Measurements from ENCODE around the gene C3orf70.

The C3orf70 gene, protein sequence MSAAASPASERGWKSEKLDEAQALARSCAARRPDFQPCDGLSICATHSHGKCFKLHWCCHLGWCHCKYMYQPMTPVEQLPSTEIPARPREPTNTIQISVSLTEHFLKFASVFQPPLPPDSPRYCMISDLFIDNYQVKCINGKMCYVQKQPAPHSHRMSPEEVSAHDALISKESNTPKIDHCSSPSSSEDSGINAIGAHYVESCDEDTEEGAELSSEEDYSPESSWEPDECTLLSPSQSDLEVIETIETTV

DNA sequence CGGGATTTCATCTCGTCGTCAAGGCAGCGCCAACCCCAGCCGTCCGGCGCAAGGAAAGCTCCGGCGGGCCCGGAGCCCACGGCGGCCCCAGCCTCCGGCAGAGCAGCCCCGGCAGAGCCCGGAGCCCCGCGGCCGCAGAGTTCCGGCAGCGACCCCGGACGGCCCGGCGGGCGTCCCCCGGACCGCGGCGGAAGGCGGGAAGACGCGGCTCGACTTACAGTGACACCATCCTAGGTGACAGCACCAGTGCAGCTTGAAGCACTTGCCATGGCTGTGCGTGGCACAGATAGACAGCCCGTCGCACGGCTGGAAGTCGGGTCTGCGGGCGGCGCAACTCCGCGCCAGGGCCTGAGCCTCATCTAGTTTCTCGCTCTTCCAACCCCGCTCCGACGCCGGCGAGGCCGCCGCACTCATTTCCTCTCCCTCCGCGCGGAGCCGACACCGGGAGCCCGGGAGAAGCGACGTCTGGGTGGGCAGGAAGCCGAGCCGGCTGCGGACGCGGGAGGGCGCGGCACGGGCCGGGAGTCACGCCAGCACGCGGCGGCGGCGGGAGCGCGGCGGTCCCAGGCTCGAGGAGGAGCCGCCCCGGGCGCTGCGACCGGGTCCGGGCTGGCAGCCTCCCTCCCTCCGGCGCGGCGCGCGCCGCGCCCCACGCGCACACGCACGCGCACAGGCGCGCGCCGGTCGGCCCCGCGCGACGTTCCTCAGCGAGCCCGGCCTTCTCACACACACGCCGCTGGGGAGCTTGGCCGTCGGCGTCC is at the start of gene C3orf70:
Gene C3orf70, minus strand, starts transcription at position 651 of the 761 bp plus-strand sequence. Its CDS starts 237 bp downstream, at position 414.
- Histone ChIP-seq H3K27me3 (ENCODE audit: control insufficient read depth in 1 of 2, insufficient read depth in 2 of 2, low read length in 2 of 2) (no peaks in the 10 kb centered on the region), H3K4me3 (ENCODE audit: low read length in 2 of 2) (peak within 1 kb of the TSS; percentile 85 to 88), H3K9me3 (ENCODE audit: control insufficient read depth in 2 of 2, low read length in 2 of 2) (no peaks in the 10 kb centered on the region), H3K4me1 (ENCODE audit: control insufficient read depth, insufficient read depth, low read length) (no peaks in the 10 kb centered on the region), H3K9ac (ENCODE audit: low read length in 2 of 2) (peak within 1 kb of the TSS; percentile 63 to 83), H3K36me3 (ENCODE audit: control insufficient read depth in 2 of 2, insufficient read depth in 2 of 2, low read length in 2 of 2) (no peaks in the 10 kb centered on the region), H3K27ac (ENCODE audit: low read length) (peak within 1 kb of the TSS; percentile 77)

- H3K36me3 ChIP-seq (ENCODE audit: control insufficient read depth in 2 of 2, insufficient read depth in 2 of 2, low read length in 2 of 2): peaks cover 0 to 4% of the 10 kb centered on the region in 2 donors
- H3K27ac ChIP-seq (ENCODE audit: low read length): no peak overlapping the region
- H3K27me3 ChIP-seq (ENCODE audit: control insufficient read depth in 1 of 2, insufficient read depth in 2 of 2, low read length in 2 of 2): no peaks in the 10 kb centered on the region
- no peak overlapping the region for H3K4me3 ChIP-seq (ENCODE audit: low read length in 2 of 2)
- no peaks in the 10 kb centered on the region for H3K9me3 ChIP-seq (ENCODE audit: control insufficient read depth in 2 of 2, low read length in 2 of 2)
- no peaks in the 10 kb centered on the region for H3K4me1 ChIP-seq (ENCODE audit: control insufficient read depth, insufficient read depth, low read length)
- no peak overlapping the region for H3K9ac ChIP-seq (ENCODE audit: low read length in 2 of 2)
Observed at GRCh38 chr3:185200639-185201038, 47.8 kb upstream of the C3orf70 start.

GRCh38 chr3:185199671-185200070 is 46.8 kb upstream of the C3orf70 start:
- H3K9me3 ChIP-seq (ENCODE audit: control insufficient read depth in 2 of 2, low read length in 2 of 2): no peaks in the 10 kb centered on the region
- H3K27me3 ChIP-seq (ENCODE audit: control insufficient read depth in 1 of 2, insufficient read depth in 2 of 2, low read length in 2 of 2): no peaks in the 10 kb centered on the region
- no peak overlapping the region for H3K9ac ChIP-seq (ENCODE audit: low read length in 2 of 2)
- H3K4me1 ChIP-seq (ENCODE audit: control insufficient read depth, insufficient read depth, low read length): no peaks in the 10 kb centered on the region
- H3K27ac ChIP-seq (ENCODE audit: low read length): no peak overlapping the region
- H3K36me3 ChIP-seq (ENCODE audit: control insufficient read depth in 2 of 2, insufficient read depth in 2 of 2, low read length in 2 of 2): peaks cover 0 to 4% of the 10 kb centered on the region in 2 donors
- no peak overlapping the region for H3K4me3 ChIP-seq (ENCODE audit: low read length in 2 of 2)

GRCh38 chr3:185199206-185199605 is 46.3 kb upstream of the C3orf70 start:
- Histone ChIP-seq H3K4me3 (ENCODE audit: low read length in 2 of 2) (no peak overlapping the region), H3K9me3 (ENCODE audit: control insufficient read depth in 2 of 2, low read length in 2 of 2) (no peaks in the 10 kb centered on the region), H3K9ac (ENCODE audit: low read length in 2 of 2) (no peak overlapping the region), H3K27me3 (ENCODE audit: control insufficient read depth in 1 of 2, insufficient read depth in 2 of 2, low read length in 2 of 2) (no peaks in the 10 kb centered on the region), H3K27ac (ENCODE audit: low read length) (no peak overlapping the region), H3K4me1 (ENCODE audit: control insufficient read depth, insufficient read depth, low read length) (no peaks in the 10 kb centered on the region), H3K36me3 (ENCODE audit: control insufficient read depth in 2 of 2, insufficient read depth in 2 of 2, low read length in 2 of 2) (peaks cover 0 to 4% of the 10 kb centered on the region in 2 donors)

DNA sequence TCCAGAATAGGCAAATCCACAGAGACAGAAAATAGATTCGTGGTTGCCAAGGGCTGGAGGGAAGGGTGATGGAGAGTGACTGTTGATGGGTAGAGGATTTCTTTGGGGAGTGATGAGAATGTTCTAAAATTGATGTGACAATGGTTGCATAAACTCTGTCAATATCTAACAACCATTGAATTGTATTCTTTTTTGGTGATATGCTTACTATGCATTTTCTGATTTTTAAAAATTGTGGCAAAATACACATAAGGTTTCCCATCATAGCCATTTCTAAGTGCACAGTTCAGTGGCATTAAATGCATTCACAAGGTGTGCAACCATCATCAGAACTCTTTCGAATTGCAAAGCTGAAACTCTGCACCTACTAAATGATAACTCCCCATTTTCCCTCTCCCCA is 44.2 kb upstream of the C3orf70 start:
- no peak overlapping the region for H3K4me3 ChIP-seq (ENCODE audit: low read length in 2 of 2)
- H3K9ac ChIP-seq (ENCODE audit: low read length in 2 of 2): no peak overlapping the region
- H3K27ac ChIP-seq (ENCODE audit: low read length): no peak overlapping the region
- H3K9me3 ChIP-seq (ENCODE audit: control insufficient read depth in 2 of 2, low read length in 2 of 2): no peaks in the 10 kb centered on the region
- no peaks in the 10 kb centered on the region for H3K27me3 ChIP-seq (ENCODE audit: control insufficient read depth in 1 of 2, insufficient read depth in 2 of 2, low read length in 2 of 2)
- H3K36me3 ChIP-seq (ENCODE audit: control insufficient read depth in 2 of 2, insufficient read depth in 2 of 2, low read length in 2 of 2): peaks cover 8 to 10% of the 10 kb centered on the region in 2 donors
- no peaks in the 10 kb centered on the region for H3K4me1 ChIP-seq (ENCODE audit: control insufficient read depth, insufficient read depth, low read length)

GRCh38 chr3:185195652-185196051 is 42.8 kb upstream of the C3orf70 start:
- no peak overlapping the region for H3K4me3 ChIP-seq (ENCODE audit: low read length in 2 of 2)
- no peaks in the 10 kb centered on the region for H3K4me1 ChIP-seq (ENCODE audit: control insufficient read depth, insufficient read depth, low read length)
- H3K27me3 ChIP-seq (ENCODE audit: control insufficient read depth in 1 of 2, insufficient read depth in 2 of 2, low read length in 2 of 2): no peaks in the 10 kb centered on the region
- no peak overlapping the region for H3K9ac ChIP-seq (ENCODE audit: low read length in 2 of 2)
- peaks cover 4 to 10% of the 10 kb centered on the region in 2 donors for H3K36me3 ChIP-seq (ENCODE audit: control insufficient read depth in 2 of 2, insufficient read depth in 2 of 2, low read length in 2 of 2)
- H3K27ac ChIP-seq (ENCODE audit: low read length): no peak overlapping the region
- H3K9me3 ChIP-seq (ENCODE audit: control insufficient read depth in 2 of 2, low read length in 2 of 2): no peaks in the 10 kb centered on the region

DNA sequence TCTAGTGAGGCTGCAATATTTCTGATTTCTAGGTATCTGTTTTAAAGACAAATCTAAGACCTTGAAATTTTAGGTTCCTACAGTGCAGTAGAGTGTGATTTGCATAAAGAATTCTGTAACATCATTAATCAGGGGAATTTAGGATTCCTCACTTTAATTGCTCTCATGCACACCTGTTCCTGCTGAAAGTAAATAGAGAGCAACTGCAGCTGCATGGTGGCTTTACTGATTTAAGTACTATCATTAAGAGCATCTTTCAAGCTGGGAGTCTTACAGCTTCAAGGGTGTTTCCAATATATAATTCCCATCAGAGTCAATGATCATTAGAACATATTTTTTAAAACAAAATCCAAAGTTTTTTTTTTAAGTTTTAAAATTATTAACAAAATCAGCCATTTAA is 36.0 kb upstream of the C3orf70 start:
- Histone ChIP-seq H3K9me3 (ENCODE audit: control insufficient read depth in 2 of 2, low read length in 2 of 2) (no peaks in the 10 kb centered on the region), H3K9ac (ENCODE audit: low read length in 2 of 2) (no peak overlapping the region)

DNA sequence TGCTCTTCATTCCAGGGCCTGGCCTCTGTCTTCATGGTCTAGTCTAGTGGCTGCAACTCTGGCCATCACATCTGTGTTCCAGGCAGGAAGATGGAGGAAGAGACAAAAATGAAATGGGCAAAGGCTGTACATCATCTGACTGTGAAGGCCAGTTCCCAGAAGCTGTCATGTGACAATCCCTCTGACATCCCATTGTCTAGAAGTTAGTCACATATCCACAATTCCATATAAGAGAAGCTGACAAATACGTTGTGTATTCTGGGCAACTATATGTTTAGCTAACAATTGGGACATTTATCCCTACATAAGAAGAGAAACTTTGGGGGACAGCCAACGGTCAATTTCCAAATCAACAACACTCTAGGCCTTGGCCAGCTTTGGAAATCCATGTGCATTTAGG is 34.5 kb upstream of the C3orf70 start:
- H3K27ac ChIP-seq (ENCODE audit: low read length): no peak overlapping the region
- H3K9ac ChIP-seq (ENCODE audit: low read length in 2 of 2): no peak overlapping the region
- no peaks in the 10 kb centered on the region for H3K4me1 ChIP-seq (ENCODE audit: control insufficient read depth, insufficient read depth, low read length)
- no peak overlapping the region for H3K4me3 ChIP-seq (ENCODE audit: low read length in 2 of 2)
- no peaks in the 10 kb centered on the region for H3K27me3 ChIP-seq (ENCODE audit: control insufficient read depth in 1 of 2, insufficient read depth in 2 of 2, low read length in 2 of 2)
- H3K9me3 ChIP-seq (ENCODE audit: control insufficient read depth in 2 of 2, low read length in 2 of 2): no peaks in the 10 kb centered on the region
- peaks cover 0 to 1% of the 10 kb centered on the region in 2 donors for H3K36me3 ChIP-seq (ENCODE audit: control insufficient read depth in 2 of 2, insufficient read depth in 2 of 2, low read length in 2 of 2)

More for the DNA sequence above, 36.0 kb upstream of the C3orf70 start:
- Histone ChIP-seq H3K36me3 (ENCODE audit: control insufficient read depth in 2 of 2, insufficient read depth in 2 of 2, low read length in 2 of 2) (peaks cover 4 to 10% of the 10 kb centered on the region in 2 donors), H3K27ac (ENCODE audit: low read length) (no peak overlapping the region), H3K4me3 (ENCODE audit: low read length in 2 of 2) (no peak overlapping the region), H3K27me3 (ENCODE audit: control insufficient read depth in 1 of 2, insufficient read depth in 2 of 2, low read length in 2 of 2) (no peaks in the 10 kb centered on the region), H3K4me1 (ENCODE audit: control insufficient read depth, insufficient read depth, low read length) (no peaks in the 10 kb centered on the region)

GRCh38 chr3:185176750-185177359 is 24.0 kb upstream of the C3orf70 start:
- Histone ChIP-seq H3K36me3 (ENCODE audit: control insufficient read depth in 2 of 2, insufficient read depth in 2 of 2, low read length in 2 of 2) (no peaks in the 10 kb centered on the region), H3K9ac (ENCODE audit: low read length in 2 of 2) (no peak overlapping the region), H3K27ac (ENCODE audit: low read length) (no peak overlapping the region)

DNA sequence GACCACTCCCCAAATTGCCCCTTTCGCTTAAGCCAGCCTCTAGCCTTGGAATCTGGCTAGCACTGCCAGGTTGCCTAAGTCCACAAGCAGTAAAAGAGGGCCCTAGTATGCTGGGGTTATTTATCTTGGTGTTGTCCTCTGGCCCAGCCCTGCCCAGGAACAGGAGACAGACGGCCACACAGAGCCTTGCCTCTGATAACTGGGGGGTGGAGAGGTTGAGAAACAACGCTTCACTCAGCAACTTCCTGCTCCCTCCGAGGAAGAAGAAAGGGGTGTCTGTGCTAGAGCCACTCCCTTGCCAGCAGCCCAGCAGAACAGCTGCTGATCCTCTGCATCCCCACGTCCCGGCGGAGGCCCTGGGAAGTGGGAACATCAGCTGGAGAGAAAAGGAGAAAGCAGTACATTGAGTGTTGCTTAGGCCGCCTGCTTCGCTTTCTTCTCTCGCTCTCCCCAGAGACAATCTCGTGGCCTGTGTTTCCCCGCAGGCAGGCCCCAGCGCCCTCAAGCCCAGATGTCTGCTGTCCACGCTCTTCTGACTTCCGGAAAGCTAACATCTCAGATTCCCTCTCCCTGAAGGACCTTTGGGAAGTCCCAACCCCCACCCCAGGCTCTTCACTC is 22.6 kb upstream of the C3orf70 start:
- Histone ChIP-seq H3K36me3 (ENCODE audit: control insufficient read depth in 2 of 2, insufficient read depth in 2 of 2, low read length in 2 of 2) (no peaks in the 10 kb centered on the region), H3K27me3 (ENCODE audit: control insufficient read depth in 1 of 2, insufficient read depth in 2 of 2, low read length in 2 of 2) (peaks cover 0 to 6% of the 10 kb centered on the region in 2 donors), H3K4me3 (ENCODE audit: low read length in 2 of 2) (peak overlapping the region in 1 of 2 donors; percentile 35), H3K27ac (ENCODE audit: low read length) (no peak overlapping the region), H3K9ac (ENCODE audit: low read length in 2 of 2) (peak overlapping the region in 1 of 2 donors; percentile 53), H3K9me3 (ENCODE audit: control insufficient read depth in 2 of 2, low read length in 2 of 2) (no peaks in the 10 kb centered on the region), H3K4me1 (ENCODE audit: control insufficient read depth, insufficient read depth, low read length) (no peaks in the 10 kb centered on the region)

More at GRCh38 chr3:185176750-185177359, 24.0 kb upstream of the C3orf70 start:
- Histone ChIP-seq H3K4me3 (ENCODE audit: low read length in 2 of 2) (no peak overlapping the region), H3K4me1 (ENCODE audit: control insufficient read depth, insufficient read depth, low read length) (no peaks in the 10 kb centered on the region), H3K27me3 (ENCODE audit: control insufficient read depth in 1 of 2, insufficient read depth in 2 of 2, low read length in 2 of 2) (peaks cover 0 to 8% of the 10 kb centered on the region in 2 donors), H3K9me3 (ENCODE audit: control insufficient read depth in 2 of 2, low read length in 2 of 2) (no peaks in the 10 kb centered on the region)
